Ishikawa (cell line): ENCODE measurements around the gene ZNF41.

ENCODE experiments used
- MAX ChIP-seq: IDR thresholded peaks from 2 replicates; pipeline ENCODE4 v1.6.1; 2012
- TEAD4 ChIP-seq: IDR thresholded peaks from 2 replicates; pipeline ENCODE4 v1.6.1; 2012
- TF ChIP-seq, protein P1 (sequence below): IDR thresholded peaks from 2 replicates; pipeline ENCODE4 v1.6.1; 2012; ENCODE audit warnings: low read depth, mild to moderate bottlenecking

DNA sequence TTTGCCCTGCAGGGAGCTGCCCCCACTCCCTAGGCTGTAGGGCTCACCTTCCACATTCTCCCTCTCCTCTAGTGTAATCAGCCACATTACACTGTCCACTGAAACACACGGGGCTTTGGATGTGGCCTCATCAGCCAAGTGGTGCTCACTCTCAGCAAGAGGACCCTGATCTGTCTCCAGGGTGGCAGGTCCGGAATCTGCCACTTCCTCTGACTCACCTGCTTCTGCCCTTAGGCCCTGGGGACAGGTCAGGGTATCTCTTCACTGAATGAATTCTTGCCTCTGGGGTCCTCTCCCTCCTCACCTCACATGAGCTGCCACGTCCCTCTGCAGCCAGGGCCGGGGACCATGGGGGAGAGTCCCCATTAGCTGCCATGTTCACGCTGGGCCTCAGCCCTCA lies 15.9 kb downstream of the ZNF41 start:
- TF ChIP-seq MAX (no peak), TEAD4 (no peak)
- TF ChIP-seq, protein P1, sequence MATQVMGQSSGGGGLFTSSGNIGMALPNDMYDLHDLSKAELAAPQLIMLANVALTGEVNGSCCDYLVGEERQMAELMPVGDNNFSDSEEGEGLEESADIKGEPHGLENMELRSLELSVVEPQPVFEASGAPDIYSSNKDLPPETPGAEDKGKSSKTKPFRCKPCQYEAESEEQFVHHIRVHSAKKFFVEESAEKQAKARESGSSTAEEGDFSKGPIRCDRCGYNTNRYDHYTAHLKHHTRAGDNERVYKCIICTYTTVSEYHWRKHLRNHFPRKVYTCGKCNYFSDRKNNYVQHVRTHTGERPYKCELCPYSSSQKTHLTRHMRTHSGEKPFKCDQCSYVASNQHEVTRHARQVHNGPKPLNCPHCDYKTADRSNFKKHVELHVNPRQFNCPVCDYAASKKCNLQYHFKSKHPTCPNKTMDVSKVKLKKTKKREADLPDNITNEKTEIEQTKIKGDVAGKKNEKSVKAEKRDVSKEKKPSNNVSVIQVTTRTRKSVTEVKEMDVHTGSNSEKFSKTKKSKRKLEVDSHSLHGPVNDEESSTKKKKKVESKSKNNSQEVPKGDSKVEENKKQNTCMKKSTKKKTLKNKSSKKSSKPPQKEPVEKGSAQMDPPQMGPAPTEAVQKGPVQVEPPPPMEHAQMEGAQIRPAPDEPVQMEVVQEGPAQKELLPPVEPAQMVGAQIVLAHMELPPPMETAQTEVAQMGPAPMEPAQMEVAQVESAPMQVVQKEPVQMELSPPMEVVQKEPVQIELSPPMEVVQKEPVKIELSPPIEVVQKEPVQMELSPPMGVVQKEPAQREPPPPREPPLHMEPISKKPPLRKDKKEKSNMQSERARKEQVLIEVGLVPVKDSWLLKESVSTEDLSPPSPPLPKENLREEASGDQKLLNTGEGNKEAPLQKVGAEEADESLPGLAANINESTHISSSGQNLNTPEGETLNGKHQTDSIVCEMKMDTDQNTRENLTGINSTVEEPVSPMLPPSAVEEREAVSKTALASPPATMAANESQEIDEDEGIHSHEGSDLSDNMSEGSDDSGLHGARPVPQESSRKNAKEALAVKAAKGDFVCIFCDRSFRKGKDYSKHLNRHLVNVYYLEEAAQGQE: no peak
